ENCODE data around the gene LY6G6C. TPM values are rescaled to one million over a fixed set of nuclear protein-coding genes. Genes with fewer than 3 reads are reported as not detected.

Gene LY6G6C
- total and polyA plus RNA-seq, 2 of the 13 experiments (the other 11 are each of a cell fraction or from before 2014, with no cell fraction given): 0.15 TPM; not detected in 1

DNA sequence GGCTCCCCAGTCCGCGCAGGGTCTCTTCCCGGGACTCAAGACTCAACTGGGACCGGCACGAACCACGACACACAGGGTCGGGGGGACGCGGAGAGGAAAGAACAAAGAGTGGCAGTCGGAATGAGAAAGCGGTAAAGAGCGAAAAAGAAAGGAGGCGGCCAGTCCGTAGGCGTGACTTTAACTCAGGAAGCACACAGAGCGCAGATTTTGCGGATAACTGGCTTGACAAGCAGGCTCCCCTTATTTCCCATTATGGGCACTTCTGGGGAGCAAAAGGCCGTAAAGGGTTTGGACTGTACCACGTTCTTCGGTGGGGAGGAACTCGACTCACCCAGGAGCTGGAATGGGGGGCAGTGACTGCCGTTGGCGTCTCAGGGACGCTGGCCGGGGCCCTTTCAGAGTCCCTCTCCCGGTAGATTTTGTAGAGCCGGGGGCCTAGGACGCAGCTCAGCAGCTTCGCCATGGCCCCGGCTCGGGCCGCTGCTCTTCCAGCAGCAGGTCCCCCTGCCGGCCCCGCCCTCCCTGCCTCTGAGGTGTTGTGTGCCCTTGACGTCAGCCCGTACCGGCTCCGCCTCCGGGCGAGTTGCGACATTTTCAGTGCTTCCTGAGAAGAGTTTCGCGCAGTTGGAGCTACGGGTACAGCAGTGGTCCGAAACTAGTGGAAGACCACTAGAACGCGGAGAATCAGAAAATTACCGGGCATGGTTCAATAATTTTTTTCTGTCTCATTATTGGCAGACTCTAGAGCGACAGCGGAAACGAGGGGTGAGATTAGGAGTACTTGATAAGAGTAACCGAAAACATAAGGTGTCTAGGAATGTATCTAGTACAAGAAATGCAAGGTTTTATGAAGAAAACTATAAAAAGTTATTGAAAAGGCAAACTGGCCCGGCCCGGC is 18.5 kb downstream of the LY6G6C start, which contains the start of gene ABHD16A (continued):
- TF ChIP-seq SATB2 (CRISPR knock-in tag; IDR thresholded peaks at IDR 0.05) (0 out of 2 replicates have a peak, but pooled peaks have one; percentile 26), ZNF605 (CRISPR knock-in tag; IDR thresholded peaks at IDR 0.05) (peak; percentile 95), JDP2 (CRISPR knock-in tag; IDR thresholded peaks at IDR 0.05; ENCODE audit: borderline replicate concordance) (no peak), CBX5 (CRISPR knock-in tag; IDR thresholded peaks at IDR 0.05; ENCODE audit: borderline replicate concordance) (peak; percentile 73; the same call in 1 of the 2 replicates), TAF15 (IDR thresholded peaks at IDR 0.05; ENCODE audit: low read depth, low read length, poor library complexity, severe bottlenecking) (peak; percentile 37), PBX3 (CRISPR knock-in tag; IDR thresholded peaks at IDR 0.05; ENCODE audit: borderline replicate concordance) (no peak; the same call in 1 of the 2 replicates), MED13 (CRISPR knock-in tag; IDR thresholded peaks at IDR 0.05) (no peak; the same call in none of the 2 replicates), REPIN1 (CRISPR knock-in tag; IDR thresholded peaks at IDR 0.05; ENCODE audit: borderline replicate concordance, low read depth) (peak; percentile 87; the same call in 1 of the 2 replicates), AGO1 (IDR thresholded peaks at IDR 0.05; ENCODE audit: low read depth, low read length, poor library complexity, severe bottlenecking) (peak; percentile 41), ZNF24 (IDR thresholded peaks at IDR 0.05) (0 out of 2 replicates have a peak, but pooled peaks have one; percentile 13), ZNF629 (CRISPR knock-in tag; conservative IDR thresholded peaks at IDR 0.05) (peak; percentile 41), SP5 (CRISPR knock-in tag; IDR thresholded peaks at IDR 0.05; ENCODE audit: borderline replicate concordance, low read depth) (peak; percentile 96), SKI (IDR thresholded peaks at IDR 0.05; ENCODE audit: partially characterized antibody) (no peak), ZHX1 (CRISPR knock-in tag; IDR thresholded peaks at IDR 0.05; ENCODE audit: low read depth) (peak; percentile 87; the same call in 1 of the 2 replicates), MAFG (CRISPR knock-in tag; IDR thresholded peaks at IDR 0.05) (no peak), CHD4 (IDR thresholded peaks at IDR 0.05; ENCODE audit: borderline replicate concordance, low read length) (no peak), ZNF256 (CRISPR knock-in tag; conservative IDR thresholded peaks at IDR 0.05) (no peak), ZNF879 (CRISPR knock-in tag; IDR thresholded peaks at IDR 0.05) (0 out of 2 replicates have a peak, but pooled peaks have one; percentile 68)
- TF ChIP-seq, protein P1, sequence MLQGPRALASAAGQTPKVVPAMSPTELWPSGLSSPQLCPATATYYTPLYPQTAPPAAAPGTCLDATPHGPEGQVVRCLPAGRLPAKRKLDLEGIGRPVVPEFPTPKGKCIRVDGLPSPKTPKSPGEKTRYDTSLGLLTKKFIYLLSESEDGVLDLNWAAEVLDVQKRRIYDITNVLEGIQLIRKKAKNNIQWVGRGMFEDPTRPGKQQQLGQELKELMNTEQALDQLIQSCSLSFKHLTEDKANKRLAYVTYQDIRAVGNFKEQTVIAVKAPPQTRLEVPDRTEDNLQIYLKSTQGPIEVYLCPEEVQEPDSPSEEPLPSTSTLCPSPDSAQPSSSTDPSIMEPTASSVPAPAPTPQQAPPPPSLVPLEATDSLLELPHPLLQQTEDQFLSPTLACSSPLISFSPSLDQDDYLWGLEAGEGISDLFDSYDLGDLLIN (CRISPR knock-in tag; IDR thresholded peaks at IDR 0.05; ENCODE audit: borderline replicate concordance): 0 out of 2 replicates have a peak, but pooled peaks have one; percentile 6
- TF ChIP-seq, protein P2, sequence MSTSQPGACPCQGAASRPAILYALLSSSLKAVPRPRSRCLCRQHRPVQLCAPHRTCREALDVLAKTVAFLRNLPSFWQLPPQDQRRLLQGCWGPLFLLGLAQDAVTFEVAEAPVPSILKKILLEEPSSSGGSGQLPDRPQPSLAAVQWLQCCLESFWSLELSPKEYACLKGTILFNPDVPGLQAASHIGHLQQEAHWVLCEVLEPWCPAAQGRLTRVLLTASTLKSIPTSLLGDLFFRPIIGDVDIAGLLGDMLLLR (CRISPR knock-in tag; IDR thresholded peaks at IDR 0.05): peak; percentile 14; the same call in 1 of the 2 replicates
- TF ChIP-seq, protein P3, sequence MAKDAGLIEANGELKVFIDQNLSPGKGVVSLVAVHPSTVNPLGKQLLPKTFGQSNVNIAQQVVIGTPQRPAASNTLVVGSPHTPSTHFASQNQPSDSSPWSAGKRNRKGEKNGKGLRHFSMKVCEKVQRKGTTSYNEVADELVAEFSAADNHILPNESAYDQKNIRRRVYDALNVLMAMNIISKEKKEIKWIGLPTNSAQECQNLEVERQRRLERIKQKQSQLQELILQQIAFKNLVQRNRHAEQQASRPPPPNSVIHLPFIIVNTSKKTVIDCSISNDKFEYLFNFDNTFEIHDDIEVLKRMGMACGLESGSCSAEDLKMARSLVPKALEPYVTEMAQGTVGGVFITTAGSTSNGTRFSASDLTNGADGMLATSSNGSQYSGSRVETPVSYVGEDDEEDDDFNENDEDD (CRISPR knock-in tag; IDR thresholded peaks at IDR 0.05; ENCODE audit: borderline replicate concordance): 0 out of 2 replicates have a peak, but pooled peaks have one; percentile 56

Data from HepG2 (cell line).